GM03348 (cell line): ENCODE results near the gene TSNAX.
"Not testable (repeated sequence)": the region's sequence is repeated elsewhere in the genome, so short reads cannot be mapped to it uniquely, and the experiment has no call there.

ENCODE experiments used
- DNase-seq: peaks from one replicate; pipeline ENCODE4 v3.0.0; 2012; ENCODE audit warnings: low spot score

TSNAX gene

GRCh38 chr1:231528172-231529029 lies at the start of gene TSNAX:
Gene TSNAX (plus strand): TSS chr1:231528669. CDS start chr1:231528811, 142 bp downstream.
- peak; percentile 98 for DNase-seq

GRCh38 chr1:231478811-231479210 lies 49.7 kb upstream of the TSNAX start:
- DNase-seq: no peak

- DNase-seq: no peak
Measured at GRCh38 chr1:231480008-231480407, 48.5 kb upstream of the TSNAX start.

GRCh38 chr1:231481289-231481688 lies 47.2 kb upstream of the TSNAX start:
- no peak for DNase-seq

GRCh38 chr1:231485029-231485784 lies 43.3 kb upstream of the TSNAX start:
- DNase-seq: no peak

GRCh38 chr1:231487019-231487418 lies 41.5 kb upstream of the TSNAX start:
- DNase-seq: peak; percentile 25

- no peak for DNase-seq
Measured at GRCh38 chr1:231487910-231488309, 40.6 kb upstream of the TSNAX start.

GRCh38 chr1:231493421-231494185 lies 34.9 kb upstream of the TSNAX start:
- no peak for DNase-seq

- DNase-seq: no peak
Measured at GRCh38 chr1:231494439-231495110, 33.9 kb upstream of the TSNAX start.

- no peak for DNase-seq
Measured at GRCh38 chr1:231497629-231498152, 30.8 kb upstream of the TSNAX start.

- DNase-seq: no peak
Measured at GRCh38 chr1:231499148-231499763, 29.2 kb upstream of the TSNAX start.

GRCh38 chr1:231500666-231501065 lies 27.8 kb upstream of the TSNAX start:
- DNase-seq: no peak

GRCh38 chr1:231503168-231503567 lies 25.3 kb upstream of the TSNAX start:
- DNase-seq: not testable (repeated sequence)

GRCh38 chr1:231507476-231508355 lies 20.8 kb upstream of the TSNAX start:
- DNase-seq: no peak

- DNase-seq: no peak
Measured at GRCh38 chr1:231508497-231508896, 20.0 kb upstream of the TSNAX start.

GRCh38 chr1:231508941-231509340 lies 19.5 kb upstream of the TSNAX start:
- DNase-seq: no peak

GRCh38 chr1:231512147-231512698 lies 16.2 kb upstream of the TSNAX start:
- peak; percentile 57 for DNase-seq

GRCh38 chr1:231515748-231516147 lies 12.7 kb upstream of the TSNAX start:
- DNase-seq: no peak

- no peak for DNase-seq
Measured at GRCh38 chr1:231517076-231517475, 11.4 kb upstream of the TSNAX start.
